ENCODE results near the gene CAPN11. TPM values are rescaled to one million over a fixed set of nuclear protein-coding genes. Genes with fewer than 3 reads are reported as not detected.

Gene CAPN11
- total and polyA plus RNA-seq, 9 donors = 0.17 to 0.38 (median 0.20) TPM; not detected in 4

DNA sequence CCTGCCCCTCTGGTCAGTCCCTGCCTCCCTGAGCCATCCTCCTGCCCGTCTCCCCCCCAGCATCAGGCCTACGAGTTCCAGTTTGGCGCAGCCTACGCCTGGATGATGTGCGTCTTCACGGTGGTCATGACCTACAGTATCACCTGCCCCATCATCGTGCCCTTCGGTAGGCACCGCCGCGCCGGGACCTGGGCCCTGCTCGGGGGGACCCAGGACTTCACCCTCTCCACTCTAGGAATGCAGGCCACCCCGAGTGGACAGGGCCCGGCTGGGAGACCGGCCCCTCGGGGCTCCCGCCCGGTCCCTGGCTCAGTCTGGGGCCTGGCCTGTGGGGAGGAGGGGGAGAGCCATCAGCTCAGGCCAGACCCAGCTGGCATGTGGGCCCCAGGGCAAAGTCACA is 6.1 kb upstream of the CAPN11 start:
- intact Hi-C loops (cut with DNase I) = loop anchor here (2.0 to 5.0 kb wide), 3 partner anchors 50 to 56 kb away; no protein-coding TSS in a partner anchor
- Histone ChIP-seq H3K4me3 (no peak overlapping the region), H3K9me3 (no peaks in the 10 kb centered on the region), H3K27ac (no peak overlapping the region), H3K4me1 (ENCODE audit: insufficient read depth) (peaks cover 3% of the 10 kb centered on the region), H3K36me3 (no peaks in the 10 kb centered on the region), H3K27me3 (no peaks in the 10 kb centered on the region)
- TF ChIP-seq POLR2A (IDR thresholded peaks at IDR 0.05) (no peak), EP300 (IDR thresholded peaks at IDR 0.05) (no peak)
- TF ChIP-seq, protein P1, sequence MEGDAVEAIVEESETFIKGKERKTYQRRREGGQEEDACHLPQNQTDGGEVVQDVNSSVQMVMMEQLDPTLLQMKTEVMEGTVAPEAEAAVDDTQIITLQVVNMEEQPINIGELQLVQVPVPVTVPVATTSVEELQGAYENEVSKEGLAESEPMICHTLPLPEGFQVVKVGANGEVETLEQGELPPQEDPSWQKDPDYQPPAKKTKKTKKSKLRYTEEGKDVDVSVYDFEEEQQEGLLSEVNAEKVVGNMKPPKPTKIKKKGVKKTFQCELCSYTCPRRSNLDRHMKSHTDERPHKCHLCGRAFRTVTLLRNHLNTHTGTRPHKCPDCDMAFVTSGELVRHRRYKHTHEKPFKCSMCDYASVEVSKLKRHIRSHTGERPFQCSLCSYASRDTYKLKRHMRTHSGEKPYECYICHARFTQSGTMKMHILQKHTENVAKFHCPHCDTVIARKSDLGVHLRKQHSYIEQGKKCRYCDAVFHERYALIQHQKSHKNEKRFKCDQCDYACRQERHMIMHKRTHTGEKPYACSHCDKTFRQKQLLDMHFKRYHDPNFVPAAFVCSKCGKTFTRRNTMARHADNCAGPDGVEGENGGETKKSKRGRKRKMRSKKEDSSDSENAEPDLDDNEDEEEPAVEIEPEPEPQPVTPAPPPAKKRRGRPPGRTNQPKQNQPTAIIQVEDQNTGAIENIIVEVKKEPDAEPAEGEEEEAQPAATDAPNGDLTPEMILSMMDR (IDR thresholded peaks at IDR 0.05) = no peak
- WGBS, 3 donors = 88 to 92% (median 89%) methylated on average over 17 to 19 of the region's 19 CpGs
- no peak for DNase-seq

DNA sequence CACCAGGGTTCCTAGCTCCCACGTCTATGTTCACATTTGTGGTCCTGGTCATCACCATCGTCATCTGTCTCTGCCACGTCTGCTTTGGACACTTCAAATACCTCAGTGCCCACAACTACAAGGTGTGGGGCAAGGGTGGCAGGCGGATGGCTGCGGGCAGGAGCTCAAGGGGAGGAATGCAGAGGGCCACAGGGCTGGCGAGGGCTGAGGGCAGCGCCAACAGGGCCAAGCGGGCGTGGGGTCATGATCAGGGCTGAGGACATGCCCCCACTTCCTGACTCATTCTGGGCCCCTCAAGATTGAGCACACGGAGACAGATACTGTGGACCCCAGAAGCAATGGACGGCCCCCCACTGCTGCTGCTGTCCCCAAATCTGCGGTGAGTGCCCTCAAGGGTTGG is 4.6 kb upstream of the CAPN11 start:
- DNase-seq = no peak
- H3K27ac ChIP-seq = no peak overlapping the region
- H3K36me3 ChIP-seq = no peaks in the 10 kb centered on the region
- TF ChIP-seq EP300 (IDR thresholded peaks at IDR 0.05) (no peak), POLR2A (IDR thresholded peaks at IDR 0.05) (no peak)
- TF ChIP-seq, protein P1 (IDR thresholded peaks at IDR 0.05) = no peak
- peaks cover 3% of the 10 kb centered on the region for H3K4me1 ChIP-seq (ENCODE audit: insufficient read depth)
- WGBS, 3 donors = 84 to 92% (median 88%) methylated on average over 12 of the region's 12 CpGs
- intact Hi-C loops (cut with DNase I) = loop anchor here in 3 of 4 donors (5.0 kb wide), 2 partner anchors 52 to 57 kb away; no protein-coding TSS in a partner anchor
- H3K4me3 ChIP-seq = no peak overlapping the region
- H3K27me3 ChIP-seq = no peaks in the 10 kb centered on the region
- no peaks in the 10 kb centered on the region for H3K9me3 ChIP-seq

DNA sequence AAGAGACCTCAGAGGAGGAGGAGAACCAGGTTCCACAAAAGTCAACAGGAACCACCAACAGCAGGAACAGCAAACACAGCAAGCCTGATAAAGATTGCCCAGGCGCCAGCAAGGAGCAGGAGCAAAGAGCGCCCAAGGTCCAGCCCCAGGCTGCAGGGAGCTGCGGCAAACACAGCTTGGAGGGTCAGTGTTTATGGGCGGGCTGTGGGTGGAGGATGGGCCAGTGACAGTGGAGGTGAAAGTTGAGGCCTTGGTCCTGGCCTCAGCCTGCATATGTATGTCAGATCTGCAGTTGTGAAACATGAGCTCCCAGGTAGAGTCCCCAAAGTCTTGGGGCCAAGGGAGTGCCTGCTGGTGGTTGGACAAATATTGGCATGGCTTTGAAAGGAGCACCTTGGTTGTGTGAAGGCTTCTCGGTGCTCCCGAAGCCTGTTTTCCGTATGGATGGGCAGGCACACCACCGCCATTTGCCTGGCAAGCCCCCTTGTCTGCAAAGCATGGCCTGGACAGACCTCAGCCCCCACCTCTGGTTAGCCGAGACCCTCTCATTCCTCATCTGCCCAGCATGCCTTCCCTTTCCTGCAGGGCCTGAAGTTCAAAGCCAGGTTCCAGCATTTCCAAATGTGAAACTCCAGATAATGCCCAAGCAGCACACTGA is 2.0 kb upstream of the CAPN11 start:
- no peaks in the 10 kb centered on the region for H3K36me3 ChIP-seq
- no peak for DNase-seq
- no peak overlapping the region for H3K4me3 ChIP-seq
- 77 to 85% (median 80%) methylated on average over 9 of the region's 9 CpGs for WGBS, 3 donors
- H3K27me3 ChIP-seq = no peaks in the 10 kb centered on the region
- no peak overlapping the region for H3K27ac ChIP-seq
- TF ChIP-seq EP300 (IDR thresholded peaks at IDR 0.05) = no peak
- TF ChIP-seq, protein P1 (IDR thresholded peaks at IDR 0.05) = no peak
- TF ChIP-seq POLR2A (IDR thresholded peaks at IDR 0.05) = no peak
- H3K9me3 ChIP-seq = no peaks in the 10 kb centered on the region
- intact Hi-C loops (cut with DNase I) = no loop called here
- H3K4me1 ChIP-seq (ENCODE audit: insufficient read depth) = peaks cover 2% of the 10 kb centered on the region

DNA sequence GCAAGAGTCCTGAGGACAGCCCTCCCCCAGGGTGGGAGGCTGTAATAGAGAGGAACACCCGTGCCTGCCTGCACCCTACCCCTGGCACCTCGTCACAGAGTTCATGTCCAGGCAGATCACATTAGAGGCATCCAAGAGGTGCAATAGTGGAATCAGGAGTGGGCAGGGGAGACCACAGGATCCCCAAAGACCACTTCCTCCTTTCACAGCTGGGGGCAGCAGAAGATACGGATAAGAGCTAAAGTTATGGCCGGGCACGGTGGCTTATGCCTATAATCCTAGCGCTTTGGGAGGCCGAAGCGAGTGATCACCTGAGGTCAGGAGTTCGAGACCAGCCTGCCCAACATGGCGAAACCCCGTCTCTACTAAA is 1.5 kb upstream of the CAPN11 start:
- DNase-seq = no peak
- TF ChIP-seq, protein P1 (IDR thresholded peaks at IDR 0.05) = no peak
- TF ChIP-seq EP300 (IDR thresholded peaks at IDR 0.05) (no peak), POLR2A (IDR thresholded peaks at IDR 0.05) (no peak)
- Histone ChIP-seq H3K9me3 (no peaks in the 10 kb centered on the region), H3K27me3 (no peaks in the 10 kb centered on the region), H3K4me3 (no peak overlapping the region), H3K27ac (no peak overlapping the region), H3K36me3 (no peaks in the 10 kb centered on the region), H3K4me1 (ENCODE audit: insufficient read depth) (no peaks in the 10 kb centered on the region)
- intact Hi-C loops (cut with DNase I) = no loop called here
- 67 to 82% (median 82%) methylated on average over 11 of the region's 11 CpGs for WGBS, 3 donors
